Left renal cortex interstitium (tissue), 4 donors: ENCODE measurements around the gene ZNF672. TPM values are rescaled to one million over a fixed set of nuclear protein-coding genes. Genes with fewer than 3 reads are reported as not detected.
A peak's percentile ranks its signal among the peaks of the same experiment; 100 is the strongest.
"Not testable (repeated sequence)": the region's sequence is repeated elsewhere in the genome, so short reads cannot be mapped to it uniquely, and the experiment has no call there.

ENCODE experiments used
- DNase-seq, 4 donors: peaks; one replicate each; pipeline ENCODE4 v3.0.0-alpha.2; 2013; ENCODE audit warnings: low read depth in 4 of 4, low spot score in 2 of 4, missing footprints in 1 of 4
- polyA plus RNA-seq, 4 donors: library from polyadenylated mRNA; unstranded; fragments of 120-200 nt; gene quantifications; one replicate each; pipeline ENCODE4 v1.2.1, GENCODE V29; 2013; ENCODE audit not compliant: insufficient read length in 4 of 4

The ZNF672 gene
- polyA plus RNA-seq = 10 to 100 TPM; 20.1 to 30.0 (median 25.6) TPM

DNA sequence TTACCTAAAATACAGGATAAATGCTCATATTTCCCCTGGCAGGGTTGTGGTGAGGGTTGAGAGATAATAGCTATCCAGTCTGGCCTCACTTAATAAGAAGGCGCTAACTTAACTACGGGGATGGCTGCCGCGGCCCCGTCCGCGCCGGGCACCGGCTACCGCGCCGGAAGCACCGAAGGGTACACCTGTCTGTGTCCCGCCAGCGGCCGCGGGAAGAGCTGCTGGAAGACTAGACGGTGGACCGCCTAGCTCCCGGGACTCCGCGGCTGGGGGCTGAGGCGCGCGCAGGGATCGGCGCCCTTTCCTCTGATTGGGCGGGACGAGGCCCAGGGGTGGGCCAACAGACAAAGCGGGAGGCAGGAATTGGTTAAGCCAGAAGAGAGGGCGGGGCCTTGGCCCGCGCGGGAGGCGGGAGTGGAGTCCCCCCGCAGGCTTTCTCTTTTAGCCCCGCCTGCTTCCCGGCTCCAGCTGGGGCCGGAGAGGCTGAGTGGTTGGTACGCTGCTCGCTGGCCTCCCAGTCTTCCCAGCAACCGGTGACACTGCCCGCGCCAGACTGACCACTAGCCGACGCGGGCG is at the start of gene ZNF672:
Gene ZNF672, plus strand, starts transcription at position 444 of the 576 bp plus-strand sequence. CDS start 9,051 bp downstream, outside the sequence.
- peak; percentile 87 to 97 (median 94) for DNase-seq

DNA sequence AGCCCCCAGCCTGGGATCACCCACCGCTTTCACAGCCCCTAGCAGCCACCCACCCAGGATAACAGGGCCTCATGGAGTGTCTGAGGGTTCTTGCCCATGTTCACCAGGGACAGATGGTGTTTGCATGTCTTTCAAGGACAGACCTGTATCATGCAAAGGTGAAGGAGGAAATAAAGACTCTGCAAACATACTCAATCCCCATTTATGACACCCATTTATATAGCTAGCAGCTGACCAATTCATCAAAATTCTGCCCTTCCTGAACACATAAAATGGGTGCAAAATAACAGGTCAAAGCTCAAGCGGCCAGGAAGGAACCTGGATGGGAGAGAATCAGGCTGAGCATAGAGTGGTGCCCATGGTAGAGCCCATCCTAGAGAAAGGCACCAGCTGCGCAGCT is 49.7 kb upstream of the ZNF672 start:
- no peak for DNase-seq

DNA sequence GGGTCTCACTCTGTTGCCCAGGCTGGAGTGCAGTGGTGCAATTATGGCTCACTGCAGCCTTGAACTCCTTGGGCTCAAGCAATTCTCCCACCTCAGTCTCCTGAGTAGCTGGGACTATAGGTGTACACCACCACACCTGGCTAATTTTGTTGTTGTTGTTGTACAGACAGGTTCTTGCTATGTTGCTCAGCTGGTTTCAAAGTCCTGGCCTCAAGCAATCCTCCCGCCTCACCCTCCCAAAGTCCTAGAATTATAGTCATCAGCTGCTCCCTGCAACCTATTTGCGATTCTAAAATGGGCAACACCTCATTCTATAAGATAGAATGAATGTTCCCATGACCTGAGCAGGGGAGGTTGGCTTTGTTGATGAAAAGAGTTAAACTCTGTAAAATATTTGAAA is 48.7 kb upstream of the ZNF672 start:
- DNase-seq = not testable (repeated sequence)

DNA sequence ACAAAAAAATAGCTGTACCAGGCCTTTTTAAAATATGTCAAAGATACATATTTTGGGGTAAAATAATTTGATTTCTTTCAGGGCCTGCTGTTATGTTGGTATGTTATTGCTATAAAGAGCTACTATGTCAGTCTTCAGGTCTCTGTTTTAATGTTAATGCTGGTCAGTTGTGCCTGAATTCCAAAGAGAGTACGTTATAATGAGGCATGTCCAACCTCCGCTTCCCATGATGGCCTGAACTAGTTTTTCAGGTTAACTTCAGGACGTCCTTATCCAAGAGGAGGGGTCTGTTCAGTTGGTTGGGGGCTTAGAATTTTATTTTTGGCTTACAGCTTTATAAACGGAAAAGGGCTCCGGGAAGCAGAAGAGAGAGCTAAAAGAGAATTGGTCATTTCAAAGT is 47.6 kb upstream of the ZNF672 start:
- no peak for DNase-seq

DNA sequence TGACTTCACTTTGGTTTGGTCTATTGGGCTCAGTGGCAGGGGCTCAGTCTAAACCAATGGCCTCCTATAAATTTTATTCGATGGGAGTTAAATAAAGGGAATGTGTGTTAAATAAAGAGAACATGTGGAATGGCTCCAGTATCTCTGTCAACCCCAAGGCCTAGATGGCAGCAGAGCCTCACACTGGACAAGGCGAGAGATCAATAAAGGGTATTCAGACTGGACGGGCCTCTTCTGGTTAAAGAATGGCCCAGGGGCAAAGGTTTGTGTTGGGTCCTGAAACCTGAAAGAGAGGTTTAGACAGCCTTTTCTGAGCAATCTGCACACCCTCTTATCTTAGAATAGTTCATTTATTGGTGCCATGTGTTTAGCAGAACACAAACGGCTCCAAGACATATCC is 47.0 kb upstream of the ZNF672 start:
- DNase-seq = no peak

DNA sequence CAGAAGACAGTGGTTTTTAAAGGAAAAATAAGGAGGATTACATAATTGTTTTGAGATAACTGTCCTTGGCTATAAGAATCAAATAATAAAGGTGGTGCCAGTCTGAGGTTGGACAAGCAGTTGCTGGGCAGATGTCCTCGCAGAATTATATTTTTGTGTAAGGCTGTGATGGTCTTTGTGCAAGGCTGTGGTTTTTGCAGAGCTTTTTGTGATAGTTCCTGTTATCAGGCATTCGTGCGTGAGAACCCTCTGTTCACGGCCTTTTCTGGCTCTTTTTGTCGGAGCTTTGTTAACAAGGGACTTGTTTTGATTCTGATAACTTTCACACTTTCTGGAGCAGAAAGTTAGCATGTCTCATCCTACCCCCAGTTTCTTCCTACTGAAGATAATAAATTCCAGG is 45.7 kb upstream of the ZNF672 start:
- DNase-seq = no peak

DNA sequence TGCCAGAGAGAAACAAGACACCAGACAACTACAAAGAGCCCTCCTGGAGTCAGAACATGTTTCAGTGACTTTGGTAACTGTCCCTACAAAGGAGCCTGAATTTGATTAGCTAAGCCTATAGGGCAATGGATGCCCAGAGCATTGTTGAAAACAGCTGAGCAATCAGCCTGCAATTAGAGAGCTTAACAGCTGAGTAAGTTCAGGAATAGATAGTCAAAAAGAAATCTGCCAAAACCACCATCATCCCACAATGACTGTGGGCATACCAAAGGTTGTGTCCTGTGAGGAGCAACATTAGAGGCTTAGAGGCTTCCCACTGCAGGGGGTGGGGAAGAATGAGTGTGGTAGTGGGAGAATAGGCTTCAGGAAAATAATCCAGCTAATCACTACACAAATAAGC is 44.4 kb upstream of the ZNF672 start:
- no peak for DNase-seq

DNA sequence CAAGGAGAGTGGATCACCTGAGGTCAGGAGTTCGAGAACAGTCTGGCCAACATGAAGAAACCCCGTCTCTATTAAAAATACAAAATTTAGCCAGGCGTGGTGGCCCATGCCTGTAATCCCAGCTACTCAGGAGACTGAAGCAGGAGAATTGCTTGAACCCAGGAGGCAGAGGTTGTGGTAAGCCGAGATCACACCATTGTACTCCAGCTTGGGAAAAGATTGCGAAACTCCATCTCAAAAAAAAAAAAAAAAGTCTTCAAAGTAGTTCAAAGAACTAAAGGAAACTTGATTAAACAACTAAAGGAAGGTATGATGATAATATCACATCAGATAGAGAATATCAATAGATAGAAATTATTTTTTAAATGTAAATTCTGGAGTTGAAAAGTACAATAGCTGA is 43.4 kb upstream of the ZNF672 start:
- DNase-seq = not testable (repeated sequence)

DNA sequence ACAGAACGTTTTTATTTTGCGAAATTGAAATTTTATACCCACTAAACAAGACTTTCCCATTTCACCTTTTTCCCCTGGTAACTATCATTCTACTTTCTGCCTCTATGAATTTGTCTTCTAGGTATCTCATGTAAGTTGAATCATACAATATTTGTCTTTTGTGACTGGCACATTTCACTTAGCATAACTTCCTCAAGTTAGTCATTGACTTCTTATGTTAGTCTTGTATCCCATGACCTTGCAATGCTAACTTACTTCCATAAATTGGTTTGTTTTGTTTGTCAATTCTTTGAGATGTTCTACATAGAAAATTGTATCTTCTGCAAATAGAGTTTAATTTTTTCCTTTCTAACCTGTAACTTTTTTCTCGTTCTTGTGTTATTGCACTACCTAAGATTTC is 39.2 kb upstream of the ZNF672 start:
- DNase-seq = no peak

DNA sequence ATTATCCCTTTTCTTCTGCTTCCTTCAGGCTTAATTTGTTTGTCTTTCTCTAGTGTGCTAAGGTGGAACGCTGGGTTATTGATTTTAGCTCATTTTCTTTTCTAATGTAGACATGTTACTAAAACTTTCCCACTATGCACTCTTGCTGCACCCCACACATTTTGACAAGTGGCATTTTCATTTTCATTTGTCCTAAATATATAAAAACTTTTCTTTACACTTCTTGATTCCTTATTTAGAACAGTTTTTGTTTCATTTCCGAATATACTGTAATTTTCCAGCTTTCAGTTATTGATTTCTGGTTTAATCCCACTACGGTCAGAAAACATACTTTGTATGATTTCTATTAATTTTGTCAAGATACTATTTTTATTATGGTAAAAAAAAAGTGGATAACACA is 37.6 kb upstream of the ZNF672 start:
- DNase-seq = no peak

DNA sequence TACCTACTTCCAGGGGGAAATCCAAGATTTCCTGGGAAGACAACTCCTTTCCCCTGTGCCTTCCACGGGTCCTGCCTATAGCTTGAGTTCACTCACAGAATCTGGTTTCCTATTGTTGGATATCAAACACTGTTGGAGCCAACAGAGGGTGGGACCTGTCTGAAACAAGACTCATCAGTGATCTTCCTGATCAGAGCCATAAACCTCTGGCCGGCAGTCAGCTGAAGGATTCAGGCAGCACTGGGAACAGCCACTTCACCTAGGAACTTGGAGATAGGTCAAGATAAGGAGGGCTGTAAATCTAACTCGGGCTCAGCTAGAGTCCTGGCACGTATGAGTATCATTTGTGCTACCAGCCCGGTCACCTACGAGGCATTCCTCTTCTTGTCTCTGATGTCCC is 35.6 kb upstream of the ZNF672 start:
- no peak for DNase-seq

DNA sequence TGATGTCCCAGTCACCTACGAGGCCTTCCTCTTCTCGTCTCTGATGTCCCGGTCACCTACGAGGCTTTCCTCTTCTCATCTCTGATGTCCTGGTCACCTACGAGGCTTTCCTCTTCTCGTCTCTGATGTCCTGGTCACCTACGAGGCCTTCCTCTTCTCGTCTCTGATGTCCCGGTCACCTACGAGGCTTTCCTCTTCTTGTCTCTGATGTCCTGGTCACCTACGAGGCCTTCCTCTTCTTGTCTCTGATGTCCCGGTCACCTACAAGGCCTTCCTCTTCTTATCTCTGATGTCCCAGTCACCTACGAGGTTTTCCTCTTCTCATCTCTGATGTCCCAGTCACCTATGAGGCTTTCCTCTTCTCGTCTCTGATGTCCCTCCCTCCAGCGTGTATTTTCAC is 34.5 kb upstream of the ZNF672 start:
- not testable (repeated sequence) for DNase-seq

DNA sequence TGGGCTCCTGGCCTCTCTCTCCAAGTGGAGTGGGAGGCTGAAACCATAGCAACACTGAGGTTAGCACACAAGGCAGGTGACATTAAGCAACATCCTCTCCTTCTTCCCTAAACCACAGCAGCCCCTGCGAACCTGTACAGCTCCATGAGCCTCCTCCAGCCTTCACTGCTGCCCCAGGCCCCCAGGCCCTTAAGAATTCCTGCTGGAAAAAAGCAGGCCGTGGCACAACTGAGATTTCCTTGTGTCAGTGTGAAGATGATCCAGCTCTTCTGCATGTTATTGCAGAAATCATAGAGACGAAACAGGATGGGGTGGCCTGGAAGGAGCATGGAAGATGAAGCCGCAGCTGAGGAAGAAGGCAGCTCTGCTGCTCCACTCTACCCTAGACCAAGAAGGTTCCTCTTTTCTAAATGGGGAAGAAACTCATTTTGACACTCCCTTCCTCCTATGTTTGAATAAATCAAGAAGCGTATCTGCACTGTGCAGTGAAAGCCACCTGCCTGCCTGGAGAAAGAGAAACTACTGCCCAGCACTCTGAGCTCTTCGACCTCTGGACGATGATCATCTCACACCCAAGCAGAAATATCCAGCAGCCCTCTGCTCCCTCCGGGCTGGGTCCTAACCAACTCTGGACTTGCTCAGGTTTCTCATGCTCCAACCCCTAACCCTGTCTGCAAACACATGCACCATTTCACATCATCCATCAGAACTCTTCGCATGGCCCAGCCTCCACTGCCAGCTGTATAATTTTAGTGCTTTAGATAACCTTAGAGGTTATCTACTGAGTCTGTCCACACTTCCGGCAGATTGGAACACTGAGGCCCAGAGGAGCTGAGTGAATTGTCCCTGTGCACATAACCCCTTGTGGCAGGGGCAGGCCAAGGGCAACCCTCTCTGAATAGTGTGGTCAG is 33.0 kb upstream of the ZNF672 start:
- DNase-seq = no peak

DNA sequence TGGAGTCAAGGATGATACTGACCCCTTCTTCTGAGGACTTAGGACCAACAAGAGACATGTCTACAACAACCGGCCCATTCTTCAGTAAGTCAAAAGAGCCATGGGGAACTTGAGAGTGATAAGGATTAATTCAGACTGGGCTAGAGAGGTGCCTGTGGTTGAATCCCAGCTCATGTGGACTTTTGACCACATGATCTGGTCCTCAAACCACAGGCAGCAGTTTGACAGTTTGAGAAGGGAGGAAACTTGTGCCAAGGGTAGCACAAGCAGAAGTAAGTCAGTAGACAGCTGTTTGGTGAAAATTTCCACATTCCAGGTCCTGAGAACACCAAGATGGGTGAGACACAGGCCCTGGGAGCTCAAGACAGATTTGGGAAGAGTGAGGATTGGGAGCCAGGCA is 32.1 kb upstream of the ZNF672 start:
- DNase-seq = no peak

DNA sequence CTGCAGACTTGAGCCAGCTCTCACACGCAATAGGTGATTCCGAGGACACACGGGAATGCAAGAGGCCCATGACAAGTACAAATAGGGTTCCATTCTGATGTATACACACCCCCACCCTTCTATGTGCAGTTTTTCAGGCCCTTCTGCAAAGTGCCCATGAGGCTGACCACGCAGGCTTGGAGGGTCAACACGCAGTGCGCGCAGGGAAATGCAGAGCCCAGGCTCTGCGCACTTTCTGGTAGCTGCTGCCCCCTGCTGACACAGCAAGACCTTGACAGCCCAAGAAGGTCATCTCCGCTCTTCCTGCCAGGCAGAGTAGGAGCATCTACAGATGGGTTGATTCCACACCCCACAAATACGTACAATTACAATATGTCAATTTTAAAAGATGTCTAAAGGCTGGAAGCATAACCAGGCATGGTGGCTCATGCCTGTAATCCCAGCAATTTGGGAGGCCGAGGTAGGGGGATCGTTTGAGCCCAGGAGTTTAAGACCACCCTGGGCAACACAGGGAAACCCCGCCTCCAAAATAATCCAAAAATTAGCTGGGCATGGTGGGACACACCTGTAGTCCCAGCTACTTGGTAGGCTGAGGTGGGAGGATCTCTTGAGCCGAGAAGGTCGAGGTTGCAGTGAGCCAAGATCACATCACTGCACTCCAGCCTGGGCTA is 30.8 kb upstream of the ZNF672 start:
- no peak for DNase-seq

DNA sequence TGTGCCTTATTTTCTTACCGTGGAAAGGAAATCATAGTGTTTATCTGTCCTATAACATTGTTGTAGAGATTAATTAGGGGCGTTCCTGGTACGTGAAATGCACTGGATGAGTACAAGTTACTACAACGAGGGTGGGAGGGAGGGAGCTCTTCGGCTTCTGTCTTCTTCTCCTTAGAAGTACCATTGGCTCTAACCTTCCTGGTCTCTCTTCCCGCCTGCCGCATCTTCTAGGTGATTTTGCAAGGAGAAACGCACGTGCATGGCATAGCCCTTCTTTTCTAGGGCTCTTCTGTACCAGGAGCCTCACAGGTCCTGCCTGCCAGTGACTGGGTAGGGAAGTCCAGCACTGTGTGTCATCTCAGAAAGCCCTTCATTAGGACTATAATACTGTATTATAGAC is 29.1 kb upstream of the ZNF672 start:
- no peak for DNase-seq

DNA sequence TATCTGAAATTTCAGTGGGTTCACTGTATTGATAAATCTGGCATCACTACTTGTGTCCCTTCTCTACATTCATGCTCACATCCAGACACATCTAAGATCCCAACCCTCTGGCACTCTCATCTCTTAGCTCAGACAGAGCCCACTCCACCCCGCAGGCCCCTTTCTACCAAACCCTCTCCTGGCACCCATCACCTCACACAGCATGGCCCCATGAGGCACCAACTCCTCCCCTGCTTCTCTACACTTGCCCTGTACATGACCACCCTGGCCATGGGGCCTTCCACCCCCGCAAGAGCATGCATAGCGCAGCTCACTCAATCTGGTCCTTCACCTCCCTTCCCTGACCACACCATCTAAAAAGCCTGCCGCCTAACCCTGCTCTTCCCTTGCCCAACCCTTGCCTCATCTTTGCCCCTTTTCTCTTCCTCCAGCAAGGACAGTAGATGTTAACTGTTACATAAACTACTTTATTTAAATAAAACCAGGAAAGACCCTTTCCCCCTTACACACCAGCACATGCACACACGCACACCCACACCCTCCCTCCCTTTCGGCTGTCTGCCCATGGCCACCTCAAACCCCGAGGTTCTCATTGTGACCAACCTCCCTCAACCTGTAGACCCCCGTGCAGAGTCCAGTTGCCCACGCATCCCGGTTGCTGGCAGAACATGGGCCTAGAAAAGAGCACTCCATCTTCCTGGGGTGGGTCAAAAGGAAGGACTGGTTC is 27.9 kb upstream of the ZNF672 start:
- no peak for DNase-seq

DNA sequence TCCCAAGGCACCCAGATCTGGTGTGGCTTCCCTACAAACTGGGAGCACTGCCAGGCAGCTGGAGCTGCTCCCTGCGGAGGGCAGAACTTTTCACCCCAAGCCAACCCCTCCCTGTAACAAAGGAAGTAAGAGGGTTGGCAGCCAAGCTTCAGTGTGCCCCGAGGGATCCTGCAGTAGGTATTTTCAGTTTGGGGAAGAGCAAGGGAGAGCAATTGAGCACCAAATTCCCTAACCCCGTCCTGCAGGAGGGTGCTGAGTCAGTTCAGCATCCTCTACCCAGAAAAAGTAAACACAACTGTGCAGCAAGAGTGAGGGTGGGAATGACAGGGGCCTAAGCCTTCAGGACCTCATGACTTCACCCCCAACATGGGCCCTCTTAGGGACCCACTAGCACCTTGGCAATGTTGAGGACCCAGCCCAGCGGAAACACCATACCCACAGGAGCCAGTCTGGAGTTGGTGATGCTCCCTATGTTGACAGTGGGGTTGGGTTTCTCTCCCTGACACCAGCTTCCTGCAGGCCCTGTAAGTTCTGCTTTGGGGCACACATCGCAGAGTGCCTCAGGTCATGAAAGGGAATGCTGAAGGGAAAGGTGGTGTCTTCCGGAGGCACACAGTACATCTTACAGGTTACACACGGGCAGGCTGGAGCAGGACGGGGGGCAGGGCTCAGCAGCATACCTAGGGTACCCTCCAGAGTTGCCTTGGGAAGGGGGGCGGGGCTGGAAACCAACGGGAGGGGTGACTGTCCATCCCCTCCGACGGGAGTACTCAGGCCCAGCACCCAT is 27.1 kb upstream of the ZNF672 start:
- no peak for DNase-seq

DNA sequence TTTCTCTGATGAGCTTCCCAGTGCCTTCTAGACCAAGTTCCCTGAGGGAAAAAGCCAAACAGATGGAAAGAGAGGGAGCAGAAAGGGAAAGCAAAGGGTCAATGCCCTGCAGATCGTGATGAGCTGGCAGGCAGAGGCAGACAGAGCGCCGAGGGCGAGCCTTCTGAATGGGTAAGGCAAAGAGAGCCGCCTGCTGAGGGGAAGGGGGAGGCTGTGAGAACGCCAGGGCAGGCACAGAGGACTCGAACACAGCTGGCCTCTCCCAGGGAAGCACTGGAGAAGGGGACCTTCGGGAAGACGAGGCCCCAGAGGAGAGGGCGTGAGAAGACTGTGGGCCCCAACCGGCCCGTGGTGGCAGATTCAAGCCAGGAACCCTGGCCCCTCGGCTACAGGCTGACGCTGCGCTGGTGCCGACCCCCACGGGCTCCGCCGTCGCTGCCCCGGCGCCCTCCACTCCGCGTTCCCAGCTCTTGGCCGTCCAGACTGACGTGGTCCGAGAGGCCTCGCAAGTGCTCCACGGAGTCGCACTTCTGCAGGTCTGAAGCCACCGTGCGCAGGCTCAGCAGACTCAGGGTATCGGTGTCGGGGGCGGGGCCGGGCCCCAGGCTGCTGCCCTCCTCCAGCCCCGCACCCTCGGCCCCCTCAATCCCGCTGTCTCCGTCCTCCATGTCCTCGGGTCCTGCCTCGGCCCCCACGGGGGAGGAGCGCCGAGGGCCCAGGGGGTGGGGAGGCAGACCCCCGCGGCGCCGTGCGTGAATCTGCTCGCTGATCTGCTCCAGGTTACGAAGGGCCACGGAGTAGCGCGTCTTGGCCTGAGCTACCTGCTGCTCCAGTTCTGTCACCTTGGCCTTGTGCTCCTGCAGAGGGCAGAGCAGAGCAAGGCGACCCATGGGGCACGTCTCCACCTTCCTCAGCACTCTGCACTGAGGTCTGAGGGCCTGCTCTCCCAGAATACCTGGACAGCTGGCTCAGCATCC is 26.2 kb upstream of the ZNF672 start:
- no peak for DNase-seq
